HG03457 (cell line): ENCODE results near the gene DOCK1.

Experiments used
- ATAC-seq: cut with Tn5 transposase; IDR thresholded peaks from one replicate; pipeline ENCODE4 v1.9.1; 2021; ENCODE audit warnings: moderate number of reproducible peaks; ENCODE audit not compliant: unreplicated experiment

Gene DOCK1

GRCh38 chr10:127374074-127374680 is 468.9 kb downstream of the DOCK1 start:
- ATAC-seq, result no peak

- ATAC-seq, result no peak
These were observed 469.7 kb downstream of the DOCK1 start for GRCh38 chr10:127374901-127375300.

GRCh38 chr10:127375461-127375860 is 470.2 kb downstream of the DOCK1 start:
- ATAC-seq, result no peak

GRCh38 chr10:127376071-127376470 is 470.8 kb downstream of the DOCK1 start:
- ATAC-seq, result no peak

GRCh38 chr10:127378628-127379027 is 473.4 kb downstream of the DOCK1 start:
- ATAC-seq, result no peak

GRCh38 chr10:127384532-127384931 is 479.3 kb downstream of the DOCK1 start:
- no peak for ATAC-seq

- no peak for ATAC-seq
These were observed 479.8 kb downstream of the DOCK1 start for GRCh38 chr10:127385066-127385465.

- no peak for ATAC-seq
These were observed 481.5 kb downstream of the DOCK1 start for GRCh38 chr10:127386606-127387327.

GRCh38 chr10:127391875-127392274 is 486.6 kb downstream of the DOCK1 start:
- ATAC-seq, result no peak

- ATAC-seq, result no peak
These were observed 487.4 kb downstream of the DOCK1 start for GRCh38 chr10:127392351-127393235.

GRCh38 chr10:127398140-127398970 is 493.1 kb downstream of the DOCK1 start:
- ATAC-seq, result no peak

- ATAC-seq, result no peak
These were observed 493.7 kb downstream of the DOCK1 start for GRCh38 chr10:127398971-127399365.

- ATAC-seq, result no peak
These were observed 494.4 kb downstream of the DOCK1 start for GRCh38 chr10:127399668-127400067.

GRCh38 chr10:127400216-127400615 is 495.0 kb downstream of the DOCK1 start:
- no peak for ATAC-seq

GRCh38 chr10:127402596-127403409 is 497.6 kb downstream of the DOCK1 start:
- ATAC-seq, result no peak

- no peak for ATAC-seq
These were observed 500.0 kb downstream of the DOCK1 start for GRCh38 chr10:127405221-127405620.

- ATAC-seq, result no peak
These were observed 500.9 kb downstream of the DOCK1 start for GRCh38 chr10:127406018-127406550.

- ATAC-seq, result no peak
These were observed 502.3 kb downstream of the DOCK1 start for GRCh38 chr10:127407551-127407950.

- no peak for ATAC-seq
These were observed 503.0 kb downstream of the DOCK1 start for GRCh38 chr10:127408112-127408710.
